ENCODE results near the gene ELP5.

- TF ChIP-seq CTCF (IDR thresholded peaks at IDR 0.05) (peak in 1 of 3 donors; percentile 72), POLR2A (IDR thresholded peaks at IDR 0.05) (no peak)
Observed at GRCh38 chr17:7296189-7296861, 44.3 kb downstream of the ELP5 start.
